HG02885 (cell line): ENCODE results near the gene PSMG2.
"Not testable (repeated sequence)": the region's sequence is repeated elsewhere in the genome, so short reads cannot be mapped to it uniquely, and the experiment has no call there.

Source experiments
- ATAC-seq: cut with Tn5 transposase; IDR thresholded peaks from one replicate; pipeline ENCODE4 v1.9.1; 2021; ENCODE audit warnings: mild to moderate bottlenecking; ENCODE audit not compliant: unreplicated experiment, poor library complexity

The PSMG2 gene

GRCh38 chr18:12756619-12757239, 53.9 kb downstream of the PSMG2 start:
- ATAC-seq, result not testable (repeated sequence)

GRCh38 chr18:12758566-12758965, 55.7 kb downstream of the PSMG2 start:
- not testable (repeated sequence) for ATAC-seq

- no peak for ATAC-seq
These were observed 62.3 kb downstream of the PSMG2 start for GRCh38 chr18:12765126-12765525.

GRCh38 chr18:12765586-12765985, 62.7 kb downstream of the PSMG2 start:
- no peak for ATAC-seq

- no peak for ATAC-seq
These were observed 64.2 kb downstream of the PSMG2 start for GRCh38 chr18:12766986-12767433.

GRCh38 chr18:12767580-12768155, 64.8 kb downstream of the PSMG2 start:
- ATAC-seq, result no peak

- ATAC-seq, result no peak
These were observed 65.8 kb downstream of the PSMG2 start for GRCh38 chr18:12768625-12769024.

- ATAC-seq, result no peak
These were observed 66.3 kb downstream of the PSMG2 start for GRCh38 chr18:12769136-12769535.

GRCh38 chr18:12769644-12770440, 67.0 kb downstream of the PSMG2 start:
- ATAC-seq, result no peak

- no peak for ATAC-seq
These were observed 67.8 kb downstream of the PSMG2 start for GRCh38 chr18:12770469-12771219.

- ATAC-seq, result no peak
These were observed 69.3 kb downstream of the PSMG2 start for GRCh38 chr18:12772111-12772510.

GRCh38 chr18:12773369-12773768, 70.5 kb downstream of the PSMG2 start:
- ATAC-seq, result no peak

- ATAC-seq, result no peak
These were observed 72.1 kb downstream of the PSMG2 start for GRCh38 chr18:12774982-12775381.
